COR-L47 (cell line): ENCODE data around the gene NTM.

Experiments used
- DNase-seq: peaks from one replicate; lab custom pipeline; 2025; lab: John Stamatoyannopoulos, UW

The NTM gene

DNA sequence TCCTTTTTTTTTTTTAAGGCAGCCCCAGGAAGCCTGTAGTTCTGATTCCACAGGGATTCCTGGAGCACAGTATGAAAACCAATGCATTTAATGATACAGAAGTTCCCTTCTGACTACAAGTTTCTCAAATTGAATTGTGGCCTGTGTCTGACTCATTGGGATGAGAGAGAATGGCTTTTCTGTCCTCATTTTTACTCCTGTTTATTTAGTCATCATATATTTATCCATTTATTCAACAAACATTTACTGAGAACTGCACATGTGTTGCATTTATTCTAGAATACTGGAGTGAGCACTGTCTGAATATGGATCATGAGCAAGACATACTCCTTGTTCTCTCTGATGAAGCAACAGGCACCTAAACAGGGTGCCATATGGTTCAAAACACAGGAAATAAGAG is 231.2 kb downstream of the NTM start:
- no peak for DNase-seq

DNA sequence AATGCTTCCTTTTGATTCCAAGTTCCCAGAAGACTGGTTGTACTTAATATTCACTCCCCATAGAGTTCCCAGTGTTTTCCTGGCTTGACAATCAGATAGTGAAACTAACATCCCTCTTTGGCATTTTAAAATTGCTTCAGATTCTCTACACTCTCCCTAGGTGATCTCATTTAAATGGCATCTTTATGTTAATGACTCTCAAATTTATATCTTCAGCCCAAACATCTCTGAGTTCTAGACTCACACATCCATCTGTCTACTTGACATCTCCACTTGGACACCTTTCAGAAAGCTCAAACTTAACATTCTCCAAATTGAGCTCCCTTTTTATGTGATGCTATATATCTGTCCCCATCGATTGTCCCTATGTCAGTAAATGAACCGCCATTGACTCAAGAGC is 232.0 kb downstream of the NTM start:
- no peak for DNase-seq

DNA sequence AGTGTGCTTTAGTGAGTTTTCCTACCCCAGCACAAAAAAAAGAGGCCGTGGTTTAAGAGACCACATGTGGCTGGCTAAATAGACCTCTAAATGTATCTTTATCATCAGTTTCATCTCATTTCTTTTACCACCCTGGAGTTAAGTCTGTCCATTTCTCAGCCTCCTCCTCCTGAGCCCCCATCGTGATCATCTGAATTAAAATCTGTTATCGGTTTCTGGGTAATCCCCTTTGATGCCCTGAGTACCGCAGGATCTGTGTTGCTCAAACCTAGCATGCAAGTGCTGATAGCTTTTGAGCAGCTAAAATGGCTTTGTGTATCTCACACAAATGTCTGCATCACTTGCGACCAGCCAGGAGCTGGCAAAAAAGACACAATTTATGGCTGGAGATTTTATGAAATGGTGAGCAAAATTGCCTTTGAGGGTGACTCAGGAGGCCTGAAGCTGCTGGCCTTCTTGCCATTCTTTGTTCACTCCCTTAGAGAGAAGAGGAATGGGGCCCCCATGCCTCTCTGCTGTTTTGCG is 236.5 kb downstream of the NTM start:
- DNase-seq, result no peak

DNA sequence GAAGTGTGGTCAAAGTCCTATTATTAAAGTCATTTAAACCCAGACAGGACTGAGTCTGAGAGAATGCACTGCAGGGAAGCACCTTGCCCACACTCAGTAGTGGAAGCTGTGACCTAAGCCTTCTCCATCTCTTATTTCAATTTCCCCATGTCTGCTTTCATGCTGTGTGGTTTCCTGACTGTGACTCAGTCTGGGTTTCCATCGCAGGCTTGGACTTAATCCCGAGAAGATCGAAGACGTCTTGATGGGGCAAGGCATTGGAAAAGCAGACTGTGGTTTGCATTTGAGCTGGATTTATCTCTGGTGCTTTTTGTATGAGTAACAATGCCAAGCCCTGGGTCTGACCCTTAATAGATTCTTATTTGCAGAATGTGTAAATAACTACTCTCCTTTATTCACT is 238.9 kb downstream of the NTM start:
- no peak for DNase-seq

DNA sequence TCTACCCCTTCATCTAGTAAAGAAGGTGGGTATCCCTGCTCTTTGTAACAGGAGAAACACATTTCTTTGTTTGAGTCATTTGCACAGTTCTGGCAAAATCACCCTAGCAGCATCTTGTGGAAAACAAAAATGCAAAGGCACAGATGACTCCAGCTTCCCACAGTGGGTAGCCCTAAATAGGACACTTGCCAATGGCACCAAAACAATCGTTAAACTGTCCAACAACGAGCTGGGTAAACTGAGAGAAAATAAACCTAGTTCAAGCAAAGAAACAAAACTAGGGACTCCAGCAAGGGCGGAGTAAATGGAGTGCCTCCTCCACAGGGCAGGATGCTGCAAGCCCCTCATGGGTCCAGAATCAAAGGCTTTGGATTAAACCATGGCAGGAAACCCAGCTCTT is 239.5 kb downstream of the NTM start:
- no peak for DNase-seq

DNA sequence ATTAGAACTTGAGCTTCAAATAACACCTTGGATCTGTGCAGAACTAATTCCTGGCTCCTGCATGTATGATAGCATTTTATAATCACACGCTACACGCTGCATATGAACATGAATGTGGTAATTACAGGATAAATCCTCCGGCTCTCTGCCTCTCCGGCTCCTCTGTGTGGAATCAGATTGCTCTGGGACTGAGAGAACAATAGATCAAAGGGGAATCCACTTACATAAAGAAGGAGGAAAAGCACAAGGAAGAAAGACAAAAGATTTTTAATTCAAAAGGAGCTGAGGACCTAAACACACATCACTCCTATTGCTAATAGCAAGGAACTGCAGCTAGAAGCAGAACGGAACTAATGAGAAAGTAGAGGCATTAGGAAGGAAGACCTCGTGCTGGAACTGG is 240.9 kb downstream of the NTM start:
- no peak for DNase-seq

DNA sequence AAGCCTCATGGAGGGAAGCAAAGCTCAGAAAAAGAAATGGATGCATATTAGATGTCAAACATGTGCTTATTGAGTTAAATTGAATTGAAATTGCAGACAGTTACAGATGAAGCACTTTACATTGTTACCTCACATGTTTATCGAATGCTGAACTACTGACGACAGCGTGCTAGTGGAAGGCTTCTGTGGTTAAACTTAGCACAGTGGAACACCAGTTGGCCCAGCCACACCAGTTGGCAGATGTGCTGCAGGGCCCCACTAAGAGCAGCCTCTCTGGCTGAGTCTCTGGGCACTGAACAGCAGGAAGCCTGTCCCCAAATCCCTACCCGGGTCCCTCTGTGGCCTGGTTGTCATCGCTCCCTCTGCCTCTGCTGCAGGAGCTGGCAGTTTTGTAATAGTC is 242.1 kb downstream of the NTM start:
- no peak for DNase-seq

DNA sequence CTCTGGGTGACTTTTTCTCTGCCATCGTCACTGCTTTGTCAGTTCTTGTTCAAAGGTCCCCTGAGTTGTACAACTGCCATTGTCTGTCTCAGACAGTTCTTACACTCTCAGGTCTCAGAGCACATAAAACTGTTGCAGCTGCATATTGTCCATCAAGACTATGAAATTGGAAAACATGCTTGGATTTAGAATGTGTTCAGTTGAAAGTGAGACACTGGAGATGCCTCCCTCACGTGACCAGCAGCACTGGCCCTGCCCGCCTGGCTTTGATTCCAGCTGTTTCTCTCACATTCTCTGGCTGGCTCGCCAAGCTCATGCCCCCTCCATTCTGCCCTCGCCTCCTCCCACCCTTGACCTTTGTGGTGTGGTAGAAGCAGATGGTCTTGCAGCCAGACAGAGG is 244.2 kb downstream of the NTM start:
- no peak for DNase-seq

DNA sequence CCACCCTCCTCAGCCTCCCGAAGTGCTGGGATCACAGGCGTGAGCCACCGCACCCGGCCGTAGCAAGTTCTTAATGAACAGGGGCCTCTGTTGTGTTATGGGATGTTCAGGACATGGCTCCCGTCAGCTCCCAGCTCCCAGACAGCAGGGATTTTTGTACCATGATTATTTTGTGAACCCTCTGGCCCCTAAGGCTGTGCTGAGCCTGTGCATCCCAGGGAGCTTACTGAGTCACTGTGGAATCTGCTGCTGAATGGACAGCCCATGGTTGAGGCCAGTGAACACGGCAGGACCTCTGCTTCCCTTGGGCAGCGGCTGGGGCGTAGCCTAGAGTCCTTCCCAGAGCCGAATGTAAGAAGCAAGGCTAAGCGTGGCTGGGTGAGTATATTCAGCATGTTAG is 245.2 kb downstream of the NTM start:
- no peak for DNase-seq

DNA sequence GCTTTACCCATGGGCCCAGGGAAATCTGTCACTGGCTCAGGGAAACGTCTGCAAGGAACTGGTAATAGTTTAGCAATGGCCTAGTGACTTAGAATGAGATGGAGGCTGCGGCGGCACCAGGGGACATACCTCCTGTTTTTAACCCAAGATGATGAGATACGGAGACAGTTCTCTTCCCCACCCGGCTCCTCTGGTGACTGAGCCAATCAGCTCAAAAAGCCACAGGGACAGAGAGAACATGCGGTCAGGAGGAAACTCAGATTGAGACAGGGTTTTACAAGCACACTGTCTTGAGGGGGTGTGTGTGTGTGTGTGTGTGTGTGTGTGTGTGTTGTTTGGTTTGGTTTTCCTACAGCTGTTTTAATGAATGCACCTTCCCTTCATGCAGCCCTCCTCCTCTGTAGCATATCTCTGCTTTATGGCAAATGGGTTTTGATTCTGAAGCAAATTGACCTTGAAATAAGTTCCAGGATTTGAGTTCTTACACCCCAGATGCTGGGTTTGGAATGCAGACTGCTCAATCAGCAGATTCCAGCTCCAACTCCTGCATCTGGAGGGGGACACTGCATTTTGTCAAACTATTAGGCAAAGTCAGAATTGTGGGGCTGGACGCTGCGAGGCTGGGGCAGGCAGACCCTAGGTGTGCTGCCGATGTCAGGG is 246.2 kb downstream of the NTM start:
- DNase-seq, result no peak

DNA sequence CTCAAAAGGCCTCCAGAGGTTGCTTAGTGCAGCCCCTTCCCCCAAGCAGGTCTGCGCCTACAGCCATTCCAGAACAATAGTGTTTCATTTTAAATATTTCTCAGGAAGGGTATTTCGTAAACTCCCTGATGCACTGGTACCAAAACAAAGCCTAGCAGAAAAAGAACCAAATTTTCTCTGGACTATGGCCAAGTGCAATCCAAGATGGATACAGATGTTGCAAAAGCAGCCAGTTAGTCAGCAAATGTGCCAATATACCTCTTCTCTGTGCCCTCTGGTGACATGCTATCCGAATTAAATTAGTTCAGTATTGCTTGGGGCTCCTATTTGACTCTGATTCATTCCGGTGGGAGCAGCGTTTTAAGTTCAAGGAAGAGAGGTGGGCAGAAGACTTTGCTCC is 247.8 kb downstream of the NTM start:
- DNase-seq, result no peak

DNA sequence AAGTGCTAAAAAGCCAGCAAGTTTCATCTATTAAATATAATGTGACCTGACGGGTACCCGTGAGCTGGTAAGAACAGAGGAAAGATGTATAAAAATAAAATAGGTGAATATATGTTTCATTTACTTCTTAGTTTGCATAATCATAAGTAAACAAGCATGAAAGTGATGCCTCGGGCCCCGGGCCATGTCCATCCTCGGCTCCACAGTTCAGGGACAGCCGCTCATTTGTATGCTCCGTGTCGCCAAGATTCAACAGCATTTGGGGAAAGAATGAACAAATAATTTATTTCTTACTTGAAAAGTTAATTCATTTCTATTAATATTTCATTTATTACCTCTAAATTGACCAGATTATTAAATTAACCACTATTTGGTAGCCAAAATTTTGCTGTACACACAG is 251.8 kb downstream of the NTM start:
- no peak for DNase-seq

DNA sequence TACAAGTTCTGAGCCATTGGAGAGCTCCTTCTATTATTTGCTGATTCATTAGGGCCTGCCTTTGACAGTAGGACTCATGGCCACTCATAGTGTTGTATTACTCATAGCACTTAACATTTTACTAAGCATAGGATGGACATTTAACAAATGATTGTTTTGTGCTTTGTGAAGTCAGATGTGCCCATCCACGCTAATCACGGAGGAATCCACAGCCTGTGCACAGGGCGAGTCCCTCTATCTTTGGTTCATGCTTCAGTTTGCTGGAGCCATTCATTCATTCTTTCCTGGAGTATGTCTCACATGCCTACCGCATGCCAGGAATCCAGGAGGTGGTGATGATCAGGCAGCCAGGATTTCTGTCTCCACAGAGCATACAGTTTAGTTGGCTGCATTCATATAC is 254.1 kb downstream of the NTM start:
- no peak for DNase-seq

DNA sequence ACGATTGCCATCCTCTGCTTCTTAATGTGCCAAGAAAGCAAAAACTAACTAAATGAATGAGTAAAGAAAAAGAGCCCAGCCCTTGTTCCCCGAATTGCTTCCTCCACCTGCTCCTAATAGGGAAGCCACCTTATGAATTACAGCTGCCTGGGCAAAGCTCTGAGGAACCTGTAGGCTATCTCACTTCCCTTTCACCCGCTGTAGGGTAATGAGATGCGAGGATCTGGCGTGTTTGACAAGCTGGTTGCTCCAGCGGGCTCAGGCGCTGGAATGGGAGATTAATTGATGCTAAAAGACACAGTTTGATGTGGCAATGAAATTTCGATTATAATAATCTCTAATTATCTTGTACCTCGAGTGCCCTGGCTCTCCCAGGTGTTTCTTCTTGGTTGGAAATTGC is 256.4 kb downstream of the NTM start:
- peak; percentile 1 for DNase-seq

DNA sequence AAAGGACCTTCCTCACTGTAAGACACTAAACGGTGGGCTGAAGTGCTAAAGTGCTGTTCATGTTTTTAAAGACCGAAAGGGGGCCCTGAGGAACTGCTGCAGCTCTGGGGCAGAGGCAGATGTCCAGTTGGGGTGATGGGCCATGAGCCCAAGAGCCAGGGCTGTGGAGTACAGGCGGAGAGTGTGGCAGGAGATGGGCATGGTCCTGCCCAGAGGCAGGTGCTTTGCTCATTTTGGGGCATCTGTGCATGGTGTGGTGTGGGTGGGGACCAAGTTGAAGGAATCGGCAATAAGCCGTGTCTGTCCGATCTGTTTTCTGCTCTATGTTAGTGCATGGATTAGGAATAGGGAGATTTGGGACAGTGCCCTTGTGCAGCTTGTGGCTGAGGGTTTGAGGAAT is 258.3 kb downstream of the NTM start:
- DNase-seq, result no peak

DNA sequence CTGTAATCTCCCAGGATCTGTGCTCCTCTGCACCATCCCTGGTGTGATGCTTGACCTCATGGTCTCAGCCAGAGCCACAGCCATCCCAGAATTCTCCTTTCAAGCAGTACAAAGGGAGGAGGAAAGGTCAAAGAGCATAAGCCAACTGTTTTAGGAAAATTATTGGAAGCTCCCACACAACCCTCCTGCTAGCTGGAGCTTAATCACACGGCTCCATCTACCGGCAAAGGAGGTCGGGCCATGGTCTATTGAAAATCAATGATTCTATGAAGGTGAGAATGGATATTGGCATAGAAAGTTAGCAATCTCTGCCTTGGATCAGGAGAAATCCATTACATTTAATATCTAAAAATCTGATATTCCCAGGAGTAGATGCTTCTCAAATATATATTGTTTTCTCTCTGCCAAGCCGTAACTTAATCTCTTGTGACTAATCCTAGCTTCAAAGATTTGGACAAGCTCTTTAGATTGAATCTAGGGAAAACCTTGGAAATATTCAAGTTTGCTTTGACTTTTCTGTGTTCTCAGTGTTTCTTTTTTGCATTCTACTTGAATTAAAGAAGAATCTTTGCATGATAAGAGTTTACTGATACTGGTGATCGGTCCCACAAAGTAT is 259.6 kb downstream of the NTM start:
- DNase-seq, result no peak

DNA sequence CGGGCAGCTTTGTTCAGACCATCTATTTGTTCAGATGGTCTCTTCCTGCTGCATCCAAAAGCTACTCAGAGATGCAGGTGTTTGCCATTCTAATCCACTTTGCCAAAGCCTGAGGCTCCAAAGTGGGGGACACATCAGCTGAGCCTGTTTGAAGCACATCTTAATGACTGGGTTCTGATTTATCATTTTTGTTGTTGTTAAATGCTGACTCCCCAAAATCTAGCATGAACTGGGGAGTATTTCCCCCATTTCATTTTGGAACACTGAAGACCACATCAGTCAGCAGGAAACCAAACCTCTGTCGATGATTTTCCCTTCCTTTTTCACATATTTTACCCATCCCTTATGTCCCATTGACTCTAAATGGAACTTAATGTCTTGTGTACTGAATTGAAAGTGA is 262.6 kb downstream of the NTM start:
- DNase-seq, result no peak

DNA sequence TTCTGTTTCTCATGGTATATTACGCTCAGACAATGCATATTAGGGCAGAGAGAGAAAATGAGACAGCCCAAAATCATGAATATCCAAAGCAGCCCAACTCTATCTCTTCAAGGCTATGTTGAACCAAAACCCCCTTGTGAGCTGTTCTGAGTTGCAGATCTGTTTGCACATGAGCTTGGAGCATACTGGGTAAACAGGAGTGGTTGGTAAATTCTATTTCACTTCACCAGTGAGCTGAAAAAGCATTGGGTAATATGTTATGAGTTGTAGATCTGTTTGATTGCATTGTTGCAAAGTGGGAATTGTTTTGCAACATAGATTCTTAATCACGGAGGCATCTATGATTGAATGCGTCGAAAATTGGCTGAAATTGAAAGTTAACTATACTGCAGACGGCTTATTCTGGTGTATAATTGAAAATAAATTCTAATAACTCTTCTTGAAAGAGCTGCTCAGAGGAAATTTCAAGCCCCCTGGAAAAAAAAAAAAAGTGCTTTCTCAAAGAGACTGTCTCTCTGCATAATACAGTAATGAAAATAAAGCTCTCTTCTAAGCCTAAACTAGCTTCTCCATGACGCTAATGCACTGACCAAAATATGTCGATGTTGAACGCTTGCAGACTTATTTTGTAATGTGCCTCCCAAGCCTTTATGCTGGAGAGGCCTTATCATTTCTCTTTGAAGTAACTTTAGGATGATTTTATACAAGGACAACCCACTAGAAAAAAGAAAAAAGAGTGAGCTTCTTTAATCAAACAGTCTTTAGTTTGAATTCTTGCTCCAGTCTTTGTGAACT is 263.7 kb downstream of the NTM start:
- no peak for DNase-seq

DNA sequence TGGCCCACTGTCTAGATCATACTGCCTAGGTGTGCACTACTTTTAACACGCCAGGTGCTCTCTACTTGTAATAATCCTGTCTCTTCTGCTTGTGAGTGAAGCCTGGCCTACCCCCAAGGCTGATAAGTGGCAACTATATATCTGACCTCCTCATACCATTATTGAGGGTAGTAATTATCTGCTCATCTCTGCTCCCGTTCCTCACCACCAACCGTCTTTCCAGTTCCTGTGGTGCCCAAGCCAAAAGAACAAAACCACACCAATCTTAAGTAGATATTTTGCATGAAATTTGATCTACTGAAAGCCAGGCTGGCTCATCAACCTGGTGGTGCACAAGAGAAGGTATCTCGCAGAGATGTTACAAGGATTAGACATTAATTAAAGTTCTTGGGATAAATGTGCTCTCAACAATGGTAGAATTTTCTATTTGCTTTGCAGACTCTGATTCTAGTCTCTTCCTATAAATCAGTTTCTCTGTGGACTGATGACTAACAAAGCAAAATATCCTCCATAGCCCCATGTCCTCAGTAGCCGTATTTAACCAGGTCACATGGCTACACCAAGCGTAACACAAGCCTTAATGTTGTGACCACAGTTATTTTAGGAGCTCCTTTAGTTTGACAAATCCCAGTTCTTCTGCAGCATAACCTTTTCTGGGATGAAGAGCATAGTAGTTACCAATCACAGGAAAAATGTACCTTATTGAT is 267.2 kb downstream of the NTM start:
- no peak for DNase-seq

DNA sequence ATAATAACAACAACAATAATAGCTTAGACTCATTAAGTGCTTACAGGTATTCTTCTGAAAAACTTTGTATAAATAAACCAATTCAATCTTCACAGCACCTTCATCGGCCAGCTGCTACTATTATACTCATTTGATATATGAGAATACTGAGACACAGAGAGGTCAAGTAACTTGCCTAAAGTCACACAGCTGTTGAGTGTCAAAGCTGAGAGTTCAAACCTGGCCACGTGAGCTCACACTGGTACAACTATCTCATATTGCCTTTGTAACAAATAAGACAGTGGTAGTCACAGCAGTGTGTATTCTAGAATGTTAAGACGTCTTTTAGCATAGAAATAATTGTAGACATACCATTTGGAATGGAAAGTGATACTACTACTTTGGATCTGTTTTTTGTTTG is 268.5 kb downstream of the NTM start:
- DNase-seq, result no peak

DNA sequence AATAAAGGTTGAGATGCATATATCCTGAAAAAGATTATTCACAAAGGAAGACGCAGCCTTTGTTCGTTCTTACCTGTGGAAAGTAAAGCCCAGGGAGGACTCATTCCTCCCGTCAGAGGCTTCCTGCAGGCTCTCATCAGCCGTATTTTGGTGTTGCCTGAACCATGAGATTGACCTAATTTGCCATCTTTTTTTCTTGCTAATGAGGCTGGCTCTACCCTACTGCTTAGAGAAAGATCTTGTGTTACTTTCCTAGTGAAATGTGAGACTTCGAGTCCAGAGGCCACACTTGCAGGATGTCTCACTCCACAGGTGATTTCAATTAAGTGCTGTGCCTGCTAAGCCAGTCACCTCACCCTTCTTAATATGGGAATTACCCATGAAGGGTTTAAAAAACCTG is 269.9 kb downstream of the NTM start:
- no peak for DNase-seq

DNA sequence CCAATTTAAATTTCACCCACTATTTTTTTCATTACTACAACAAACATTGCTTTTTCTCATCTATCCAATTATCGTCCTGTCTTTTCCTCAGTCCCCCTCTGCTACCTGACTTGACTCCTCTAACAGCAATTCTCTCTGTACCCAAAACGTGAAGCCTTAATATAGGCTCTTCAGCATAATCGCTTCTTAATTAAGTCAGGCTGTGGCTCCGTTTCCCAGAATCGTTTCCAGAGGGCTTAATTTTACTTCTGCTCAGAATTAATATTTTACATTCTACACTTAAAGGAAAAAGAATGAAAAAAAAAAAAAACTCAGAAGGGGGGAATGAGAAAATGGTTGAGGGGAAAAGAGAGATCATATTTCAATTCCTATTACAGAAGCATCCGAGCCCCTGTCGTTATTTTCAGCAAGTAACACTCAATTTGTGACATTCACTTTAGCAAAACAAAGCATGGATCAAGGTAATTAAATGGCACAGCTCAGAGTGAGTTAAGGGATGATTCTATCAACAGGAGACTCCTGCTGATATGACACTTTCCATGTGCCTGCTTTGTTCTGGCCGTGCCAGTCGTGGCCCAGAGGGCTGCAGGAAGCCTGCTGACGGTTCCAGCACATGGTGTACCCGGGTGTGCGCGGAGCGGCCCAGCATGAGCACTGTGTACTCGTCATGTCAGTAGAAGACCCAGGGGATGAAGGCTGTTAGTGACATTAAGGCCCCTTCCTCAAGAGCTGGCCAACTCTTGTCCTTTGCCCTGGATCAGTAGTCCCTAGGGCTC is 272.5 kb downstream of the NTM start:
- no peak for DNase-seq
